Esophagus muscularis mucosa (tissue), 4 donors: ENCODE measurements around the gene TMC4. TPM values are rescaled to one million over a fixed set of nuclear protein-coding genes. Genes with fewer than 3 reads are reported as not detected.
A peak's percentile ranks its signal among the peaks of the same experiment; 100 is the strongest.

ENCODE experiments used
- DNase-seq: peaks from one replicate; pipeline ENCODE4 v3.0.0-alpha.2; 2017; ENCODE audit errors: extremely low spot score
- H3K27ac ChIP-seq, 4 donors: fragments of 200-600 bp; sonication (generic); replicated peaks in 1 of 4; 1 replicate in 3 of 4; 2 replicates in 1 of 4; pipeline ENCODE4 v1.5.1; 2016 to 2019; ENCODE audit warnings: mild to moderate bottlenecking in 1 of 4
- H3K27me3 ChIP-seq, 4 donors: fragments of 200-600 bp; sonication (generic); one replicate each; pipeline versions ENCODE4 v1.5.1 to v1.6.0; 2016 to 2019
- H3K36me3 ChIP-seq, 4 donors: fragments of 200-600 bp; sonication (generic); one replicate each; pipeline ENCODE4 v1.5.1; 2016 to 2019
- H3K4me1 ChIP-seq, 4 donors: fragments of 200-600 bp; sonication (generic); one replicate each; pipeline ENCODE4 v1.5.1; 2016 to 2019
- H3K4me3 ChIP-seq, 4 donors: fragments of 200-600 bp; sonication (generic); 1 replicate in 2 of 4; 2 replicates in 2 of 4; pipeline ENCODE4 v1.5.1; 2016 to 2019; ENCODE audit warnings: mild to moderate bottlenecking in 4 of 4, moderate library complexity in 1 of 4
- H3K9me3 ChIP-seq, 4 donors: fragments of 200-600 bp; sonication (generic); 1 replicate in 3 of 4; 2 replicates in 1 of 4; pipeline ENCODE4 v1.5.1; 2016 to 2019
- EP300 ChIP-seq: sonication (generic); formaldehyde crosslinking; IDR thresholded peaks from one replicate; pipeline ENCODE4 v1.6.1; 2017; ENCODE audit warnings: antibody characterized with exemption
- POLR2A ChIP-seq: fragments of 450-650 bp; IDR thresholded peaks from one replicate; pipeline ENCODE4 v1.6.1; 2017; ENCODE audit warnings: antibody characterized with exemption, moderate library complexity, mild to moderate bottlenecking, low read depth
- POLR2AphosphoS5 ChIP-seq, 2 donors: sonication (generic); formaldehyde crosslinking; IDR thresholded peaks; one replicate each; pipeline ENCODE4 v1.6.1; 2017; ENCODE audit warnings: antibody characterized with exemption in 2 of 2
- WGBS: methylation state at CpG from one replicate; pipeline ENCODE4 v1.1.5; 2018; 5-methylcytosine and 5-hydroxymethylcytosine counted together
- intact Hi-C: fragments of 100-400 bp; cut with DNase I; formaldehyde crosslinking; loops from one replicate; pipeline ENCODE4 v1.15.1; 2023
- total RNA-seq, 4 donors: library from RNA; depleted of rRNA; stranded (reverse); fragments of >200 nt; gene quantifications; one replicate each; pipeline versions ENCODE4 v1.1.0 to v1.2.1, GENCODE V29; 2016
- TF ChIP-seq, protein P1 (sequence below), 3 experiments: fragments of 200-600 bp in 2 of 3; fragments of 450-650 bp in 1 of 3; sonication (generic) in 2 of 3; IDR thresholded peaks; one replicate each; pipeline ENCODE4 v1.5.1; 2017 to 2019; ENCODE audit warnings: antibody characterized with exemption in 3 of 3, mild to moderate bottlenecking in 2 of 3, moderate library complexity in 1 of 3

The TMC4 gene
- total RNA-seq, 4 donors from 2014 or later = 0.26 to 0.98 (median 0.33) TPM; not detected in 1

DNA sequence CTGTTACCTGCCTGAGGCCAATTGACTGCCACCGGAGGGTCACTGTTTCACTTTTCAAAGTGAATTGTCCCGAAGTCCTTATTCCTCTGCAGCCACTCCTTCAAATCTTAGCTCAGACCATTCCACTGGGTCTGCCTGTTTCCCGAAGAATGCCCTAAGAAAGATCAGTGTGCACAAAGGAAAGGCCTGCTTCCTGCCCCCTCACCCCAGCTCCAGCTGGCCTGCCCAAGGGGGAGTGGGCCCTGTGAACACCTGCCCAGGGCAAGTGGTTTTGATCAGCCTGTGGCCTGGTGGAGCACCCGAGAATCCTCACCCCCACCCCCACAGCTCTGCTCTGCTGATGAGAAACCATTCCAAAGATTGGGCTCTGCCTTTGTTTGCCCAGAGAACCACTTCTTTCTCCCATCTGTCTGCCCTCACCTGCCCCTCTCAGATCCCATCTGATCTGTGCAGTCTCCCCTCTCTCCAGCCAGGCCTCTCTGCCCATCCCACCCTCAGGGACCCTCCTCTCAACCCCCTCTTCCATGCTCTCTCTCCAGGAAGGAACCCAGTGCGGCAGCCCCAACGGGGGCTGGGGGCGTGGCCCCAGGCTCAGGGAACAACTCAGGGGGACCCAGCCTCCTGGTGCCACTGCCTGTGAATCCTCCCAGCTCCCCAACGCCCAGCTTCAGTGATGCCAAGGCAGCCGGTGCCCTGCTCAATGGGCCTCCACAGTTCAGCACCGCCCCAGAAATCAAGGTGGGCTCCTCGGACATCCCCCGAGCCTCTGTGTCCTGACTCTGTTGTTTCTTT, 23.7 kb downstream of the TMC4 start:
- no peak for DNase-seq
- WGBS = 86% methylated on average over 12 of the region's 12 CpGs
- Histone ChIP-seq H3K27ac (peak overlapping the region in 1 of 4 donors; percentile 13), H3K4me3 (no peak overlapping the region), H3K27me3 (no peaks in the 10 kb centered on the region), H3K36me3 (peaks cover 93 to 100% (median 100%) of the 10 kb centered on the region in 4 donors), H3K9me3 (no peaks in the 10 kb centered on the region), H3K4me1 (peaks cover 11 to 43% (median 33%) of the 10 kb centered on the region in 4 donors)
- intact Hi-C loops = no loop called here
- TF ChIP-seq EP300 = no peak
- TF ChIP-seq POLR2AphosphoS5 (IDR thresholded peaks at IDR 0.05) = no peak
- TF ChIP-seq, protein P1, sequence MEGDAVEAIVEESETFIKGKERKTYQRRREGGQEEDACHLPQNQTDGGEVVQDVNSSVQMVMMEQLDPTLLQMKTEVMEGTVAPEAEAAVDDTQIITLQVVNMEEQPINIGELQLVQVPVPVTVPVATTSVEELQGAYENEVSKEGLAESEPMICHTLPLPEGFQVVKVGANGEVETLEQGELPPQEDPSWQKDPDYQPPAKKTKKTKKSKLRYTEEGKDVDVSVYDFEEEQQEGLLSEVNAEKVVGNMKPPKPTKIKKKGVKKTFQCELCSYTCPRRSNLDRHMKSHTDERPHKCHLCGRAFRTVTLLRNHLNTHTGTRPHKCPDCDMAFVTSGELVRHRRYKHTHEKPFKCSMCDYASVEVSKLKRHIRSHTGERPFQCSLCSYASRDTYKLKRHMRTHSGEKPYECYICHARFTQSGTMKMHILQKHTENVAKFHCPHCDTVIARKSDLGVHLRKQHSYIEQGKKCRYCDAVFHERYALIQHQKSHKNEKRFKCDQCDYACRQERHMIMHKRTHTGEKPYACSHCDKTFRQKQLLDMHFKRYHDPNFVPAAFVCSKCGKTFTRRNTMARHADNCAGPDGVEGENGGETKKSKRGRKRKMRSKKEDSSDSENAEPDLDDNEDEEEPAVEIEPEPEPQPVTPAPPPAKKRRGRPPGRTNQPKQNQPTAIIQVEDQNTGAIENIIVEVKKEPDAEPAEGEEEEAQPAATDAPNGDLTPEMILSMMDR (IDR thresholded peaks at IDR 0.05) = no peak
- no peak for TF ChIP-seq POLR2A

DNA sequence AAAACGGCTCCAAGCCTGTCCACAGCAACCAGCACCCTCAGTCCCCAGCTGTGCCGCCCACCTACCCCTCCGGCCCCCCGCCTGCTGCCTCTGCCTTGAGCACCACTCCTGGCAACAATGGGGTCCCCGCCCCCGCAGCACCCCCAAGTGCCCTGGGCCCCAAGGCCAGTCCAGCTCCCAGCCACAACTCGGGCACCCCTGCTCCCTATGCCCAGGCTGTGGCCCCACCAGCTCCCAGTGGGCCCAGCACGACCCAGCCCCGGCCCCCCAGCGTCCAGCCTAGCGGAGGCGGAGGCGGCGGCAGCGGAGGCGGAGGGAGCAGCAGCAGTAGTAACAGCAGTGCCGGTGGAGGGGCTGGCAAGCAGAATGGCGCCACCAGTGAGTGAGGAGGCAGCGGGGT, 24.8 kb downstream of the TMC4 start:
- Histone ChIP-seq H3K9me3 (no peaks in the 10 kb centered on the region), H3K27ac (peak overlapping the region in 2 of 4 donors; percentile 13 to 47), H3K4me3 (no peak overlapping the region), H3K27me3 (no peaks in the 10 kb centered on the region), H3K36me3 (peaks cover 93 to 100% (median 100%) of the 10 kb centered on the region in 4 donors), H3K4me1 (peaks cover 11 to 33% (median 26%) of the 10 kb centered on the region in 4 donors)
- 67% methylated on average over 16 of the region's 19 CpGs for WGBS
- intact Hi-C loops = no loop called here
- no peak for DNase-seq
- no peak for TF ChIP-seq POLR2A
- TF ChIP-seq, protein P1 (IDR thresholded peaks at IDR 0.05) = no peak
- no peak for TF ChIP-seq POLR2AphosphoS5 (IDR thresholded peaks at IDR 0.05)

DNA sequence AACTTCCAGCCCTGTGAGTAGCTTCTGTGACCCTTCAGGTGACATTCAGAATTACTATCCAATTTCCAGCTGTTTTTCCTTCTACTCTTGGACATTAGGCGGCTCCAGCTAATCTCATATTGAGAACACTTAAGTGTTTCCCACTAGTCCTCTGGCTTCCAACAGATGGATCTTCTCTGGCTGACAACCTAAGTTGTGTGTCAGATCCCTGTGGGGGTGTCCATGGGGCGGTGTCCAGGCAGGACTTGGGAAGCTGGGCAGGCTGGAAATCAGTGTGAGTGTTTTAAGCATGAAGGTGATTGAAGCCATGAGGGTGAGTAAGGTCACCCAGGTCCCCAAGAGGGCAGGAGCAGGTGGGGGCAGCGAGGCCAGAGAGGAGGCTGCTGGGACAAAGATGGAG, 25.3 kb downstream of the TMC4 start:
- 58% methylated on average over 3 of the region's 3 CpGs for WGBS
- Histone ChIP-seq H3K27ac (peak overlapping the region; percentile 1 to 47 (median 14)), H3K27me3 (no peaks in the 10 kb centered on the region), H3K36me3 (peaks cover 93 to 100% (median 100%) of the 10 kb centered on the region in 4 donors), H3K4me1 (peaks cover 11 to 29% (median 22%) of the 10 kb centered on the region in 4 donors), H3K4me3 (no peak overlapping the region), H3K9me3 (no peaks in the 10 kb centered on the region)
- TF ChIP-seq POLR2A (no peak), POLR2AphosphoS5 (IDR thresholded peaks at IDR 0.05) (peak in 1 of 2 donors; percentile 64)
- intact Hi-C loops = no loop called here
- DNase-seq = no peak

DNA sequence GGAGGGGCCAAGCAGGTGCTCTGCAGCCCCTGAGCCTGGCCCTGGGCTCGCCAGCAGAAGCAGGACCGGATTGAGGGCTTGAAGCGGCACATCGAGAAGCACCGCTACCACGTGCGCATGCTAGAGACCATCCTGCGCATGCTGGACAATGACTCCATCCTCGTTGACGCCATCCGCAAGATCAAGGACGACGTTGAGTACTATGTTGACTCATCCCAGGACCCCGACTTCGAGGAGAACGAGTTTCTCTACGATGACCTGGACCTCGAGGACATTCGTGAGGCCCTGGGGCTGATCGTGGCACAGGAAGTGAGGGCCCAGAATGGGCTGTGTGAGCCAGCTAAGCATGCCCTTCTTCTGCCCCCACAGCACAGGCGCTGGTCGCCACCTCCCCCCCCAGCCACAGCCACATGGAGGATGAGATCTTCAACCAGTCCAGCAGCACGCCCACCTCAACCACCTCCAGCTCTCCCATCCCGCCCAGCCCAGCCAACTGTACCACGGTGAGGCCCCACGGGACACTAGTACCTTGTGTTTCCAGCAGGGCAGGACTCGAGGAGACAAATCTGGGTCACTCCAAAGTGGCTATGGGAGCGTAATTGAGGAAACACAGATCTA, 27.3 kb downstream of the TMC4 start:
- no peaks in the 10 kb centered on the region for H3K9me3 ChIP-seq
- TF ChIP-seq EP300 (no peak), POLR2AphosphoS5 (IDR thresholded peaks at IDR 0.05) (no peak), POLR2A (no peak)
- TF ChIP-seq, protein P1 (IDR thresholded peaks at IDR 0.05) = no peak
- no peaks in the 10 kb centered on the region for H3K27me3 ChIP-seq
- no peak overlapping the region for H3K27ac ChIP-seq
- H3K4me3 ChIP-seq = no peak overlapping the region
- H3K4me1 ChIP-seq = peaks cover 11 to 44% (median 33%) of the 10 kb centered on the region in 4 donors
- no peak for DNase-seq
- intact Hi-C loops = no loop called here
- H3K36me3 ChIP-seq = peaks cover 83 to 96% (median 95%) of the 10 kb centered on the region in 4 donors
- 90% methylated on average over 9 of the region's 28 CpGs for WGBS

DNA sequence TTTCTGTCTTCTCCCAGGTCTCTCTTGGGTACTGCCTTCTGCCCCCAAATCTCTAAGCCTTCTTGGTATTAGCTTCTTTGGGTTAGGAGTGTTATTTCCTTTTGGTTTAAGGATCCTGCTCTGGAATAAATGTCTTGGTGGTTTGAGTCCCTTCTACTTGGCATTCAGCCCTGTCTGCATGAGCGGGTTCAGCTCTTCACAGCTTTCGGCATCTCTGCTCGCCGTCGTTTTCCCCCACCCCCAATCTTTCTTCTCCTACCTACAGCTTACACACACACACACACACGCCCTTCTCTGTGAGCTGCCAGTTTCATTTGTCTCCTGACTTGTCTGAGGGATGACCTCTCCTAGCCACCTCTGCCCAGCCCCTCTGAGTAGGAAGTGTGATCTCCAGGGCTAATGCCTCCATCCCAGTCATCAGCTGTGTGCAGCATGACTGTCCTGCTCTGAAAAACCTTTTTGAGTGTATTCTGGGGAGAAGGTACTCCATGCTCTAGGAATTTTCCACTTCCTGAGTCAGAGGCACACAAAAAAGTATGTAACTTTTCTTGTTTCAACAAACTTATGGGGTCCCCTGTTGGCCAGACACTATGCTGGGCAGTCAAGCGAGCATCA, 30.7 kb downstream of the TMC4 start:
- 83% methylated on average over 7 of the region's 7 CpGs for WGBS
- TF ChIP-seq, protein P1 (IDR thresholded peaks at IDR 0.05) = no peak
- no peak for TF ChIP-seq POLR2AphosphoS5 (IDR thresholded peaks at IDR 0.05)
- no peak for TF ChIP-seq EP300
- no peak for TF ChIP-seq POLR2A
- intact Hi-C loops = no loop called here
- H3K27me3 ChIP-seq = no peaks in the 10 kb centered on the region
- no peak for DNase-seq
- H3K27ac ChIP-seq = no peak overlapping the region
- H3K4me3 ChIP-seq = no peak overlapping the region
- peaks cover 23 to 58% (median 47%) of the 10 kb centered on the region in 4 donors for H3K4me1 ChIP-seq
- no peaks in the 10 kb centered on the region for H3K9me3 ChIP-seq
- peaks cover 50 to 76% (median 67%) of the 10 kb centered on the region in 4 donors for H3K36me3 ChIP-seq
